ENCODE measurements around the gene CABP4. TPM values are rescaled to one million over a fixed set of nuclear protein-coding genes. Genes with fewer than 3 reads are reported as not detected.
"Not testable (repeated sequence)": the region's sequence is repeated elsewhere in the genome, so short reads cannot be mapped to it uniquely, and the experiment has no call there.

CABP4 gene
- total RNA-seq, 1 experiment from 2014 or later: 0.18 TPM

DNA sequence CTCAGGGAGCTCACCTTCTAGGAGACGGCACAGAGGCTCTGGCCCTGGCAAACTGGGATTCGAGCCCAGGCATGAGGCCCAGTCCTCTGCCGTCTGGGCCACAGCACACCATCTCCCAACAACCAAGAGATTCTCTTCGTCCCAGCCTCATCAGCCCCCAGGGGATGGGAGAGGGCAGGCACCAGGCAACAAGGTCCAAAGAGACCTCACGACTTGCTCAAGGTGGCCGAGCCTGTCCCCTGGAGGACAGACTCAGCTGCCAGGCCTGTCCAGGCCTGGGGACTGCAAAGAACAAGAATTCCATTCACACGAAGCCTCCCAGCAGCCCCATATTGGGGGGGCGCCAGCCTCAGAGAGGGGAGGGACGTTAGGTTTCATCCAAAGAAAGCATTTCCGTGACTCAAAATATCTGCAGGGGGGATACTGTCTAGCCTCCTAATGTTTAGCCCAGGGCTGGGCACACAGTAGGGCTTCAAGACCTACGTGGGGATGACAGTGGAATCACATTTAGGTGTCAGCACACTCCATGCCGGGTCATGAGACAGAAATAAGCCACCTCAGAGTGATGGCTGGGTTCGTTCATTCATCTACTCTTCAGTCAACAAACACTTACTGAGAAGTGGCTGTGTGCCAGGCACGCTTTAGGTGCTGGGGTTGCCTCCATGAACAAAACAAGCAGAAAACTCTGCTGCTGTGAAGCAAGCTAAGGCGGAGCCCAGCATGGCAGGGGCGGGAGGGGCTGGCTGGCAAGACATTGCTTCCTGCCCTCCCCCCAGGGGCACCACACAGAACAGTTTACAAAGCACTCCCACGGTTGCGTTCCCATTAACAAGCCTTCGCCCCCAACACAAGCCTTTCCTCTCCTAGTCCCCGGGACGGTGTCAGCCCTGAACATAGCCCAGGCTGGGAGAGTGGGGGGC is 38.5 kb upstream of the CABP4 start:
- in situ Hi-C loops (cut with HindIII; ENCODE audit: low pct_unique_long_range_greater_than_20kb, low sequenced_read_pairs): no loop called here
- DNase-seq (ENCODE audit: low read depth, low spot score): no peak

- DNase-seq (ENCODE audit: low read depth, low spot score): no peak
- in situ Hi-C loops (cut with HindIII; ENCODE audit: low pct_unique_long_range_greater_than_20kb, low sequenced_read_pairs): no loop called here
These were observed 37.7 kb upstream of the CABP4 start for GRCh38 chr11:67417425-67417824.

DNA sequence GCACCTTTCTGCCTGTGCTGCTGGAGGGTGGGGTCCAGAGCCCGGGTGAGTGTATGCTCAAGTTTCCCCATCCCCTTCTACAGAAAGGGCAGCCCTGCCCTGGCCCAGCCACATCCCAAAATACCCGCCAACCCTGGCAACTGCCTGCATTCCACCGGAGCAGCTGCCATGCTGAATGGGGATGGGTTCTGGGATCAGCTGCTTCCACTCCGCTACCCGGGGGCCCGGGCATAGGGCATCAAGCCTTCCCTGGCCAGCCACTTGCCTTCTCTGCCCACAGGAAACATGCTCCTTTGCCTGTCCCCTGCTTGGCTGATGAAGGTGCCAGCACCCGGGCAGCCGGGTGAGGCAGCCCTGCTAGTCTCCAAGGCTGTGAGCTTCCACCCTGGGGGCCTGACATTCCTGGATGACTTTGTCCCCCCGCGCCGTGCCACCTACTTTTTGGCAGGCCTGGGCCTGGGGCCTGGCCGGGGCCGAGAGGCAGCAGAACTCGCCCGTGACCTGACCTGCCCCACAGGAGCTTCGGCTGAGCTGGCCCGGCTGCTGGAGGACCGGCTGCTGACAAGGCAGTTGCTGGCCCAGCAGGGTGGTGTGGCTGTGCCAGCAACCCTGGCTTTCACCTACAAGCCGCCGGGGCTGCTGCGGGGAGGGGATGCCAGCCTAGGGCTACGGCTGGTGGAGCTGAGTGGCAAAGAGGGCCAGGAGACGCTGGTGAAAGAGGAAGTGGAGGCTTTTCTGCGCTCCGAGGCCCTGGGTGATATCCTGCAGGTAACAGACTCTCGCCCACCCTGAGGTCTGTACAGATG is 36.5 kb upstream of the CABP4 start:
- no peak for DNase-seq (ENCODE audit: low read depth, low spot score)
- in situ Hi-C loops (cut with HindIII; ENCODE audit: low pct_unique_long_range_greater_than_20kb, low sequenced_read_pairs): no loop called here

DNA sequence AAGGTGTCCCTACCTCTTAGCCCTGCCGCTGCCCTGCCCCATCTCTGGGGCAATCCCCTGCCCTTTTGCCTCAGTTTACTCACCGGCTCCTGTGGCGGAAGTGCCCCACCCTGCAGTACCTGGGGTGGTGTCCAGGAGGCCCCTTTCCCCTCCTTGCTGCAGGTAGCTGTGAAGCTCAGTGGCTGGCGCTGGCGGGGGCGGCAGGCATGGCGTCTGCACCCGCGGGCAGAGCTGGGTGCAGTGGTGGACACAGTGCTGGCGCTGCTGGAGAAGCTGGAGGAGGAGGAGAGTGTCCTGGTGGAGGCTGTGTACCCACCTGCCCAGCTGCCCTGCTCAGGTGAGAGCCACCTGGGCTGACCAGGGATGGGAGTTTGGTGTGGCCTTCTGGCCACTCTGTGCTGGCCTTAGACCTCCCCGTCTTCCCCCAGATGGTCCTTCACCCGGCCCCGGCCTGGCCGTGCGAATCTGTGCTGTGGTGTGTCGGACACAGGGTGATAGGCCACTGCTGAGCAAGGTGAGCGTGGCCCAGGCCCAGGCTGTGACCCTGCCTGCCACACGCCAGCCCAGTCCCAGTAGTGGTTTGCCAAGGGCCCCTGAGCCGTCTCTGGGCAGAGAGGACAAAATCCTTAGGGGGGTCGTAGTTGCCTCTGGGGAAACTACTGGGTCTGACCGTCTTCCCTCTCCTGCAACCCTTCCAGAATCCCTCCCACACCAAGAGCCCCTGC is 35.7 kb upstream of the CABP4 start:
- in situ Hi-C loops (cut with HindIII; ENCODE audit: low pct_unique_long_range_greater_than_20kb, low sequenced_read_pairs): no loop called here
- DNase-seq (ENCODE audit: low read depth, low spot score): no peak

GRCh38 chr11:67420147-67420645 is 35.0 kb upstream of the CABP4 start:
- in situ Hi-C loops (cut with HindIII; ENCODE audit: low pct_unique_long_range_greater_than_20kb, low sequenced_read_pairs): no loop called here
- no peak for DNase-seq (ENCODE audit: low read depth, low spot score)

DNA sequence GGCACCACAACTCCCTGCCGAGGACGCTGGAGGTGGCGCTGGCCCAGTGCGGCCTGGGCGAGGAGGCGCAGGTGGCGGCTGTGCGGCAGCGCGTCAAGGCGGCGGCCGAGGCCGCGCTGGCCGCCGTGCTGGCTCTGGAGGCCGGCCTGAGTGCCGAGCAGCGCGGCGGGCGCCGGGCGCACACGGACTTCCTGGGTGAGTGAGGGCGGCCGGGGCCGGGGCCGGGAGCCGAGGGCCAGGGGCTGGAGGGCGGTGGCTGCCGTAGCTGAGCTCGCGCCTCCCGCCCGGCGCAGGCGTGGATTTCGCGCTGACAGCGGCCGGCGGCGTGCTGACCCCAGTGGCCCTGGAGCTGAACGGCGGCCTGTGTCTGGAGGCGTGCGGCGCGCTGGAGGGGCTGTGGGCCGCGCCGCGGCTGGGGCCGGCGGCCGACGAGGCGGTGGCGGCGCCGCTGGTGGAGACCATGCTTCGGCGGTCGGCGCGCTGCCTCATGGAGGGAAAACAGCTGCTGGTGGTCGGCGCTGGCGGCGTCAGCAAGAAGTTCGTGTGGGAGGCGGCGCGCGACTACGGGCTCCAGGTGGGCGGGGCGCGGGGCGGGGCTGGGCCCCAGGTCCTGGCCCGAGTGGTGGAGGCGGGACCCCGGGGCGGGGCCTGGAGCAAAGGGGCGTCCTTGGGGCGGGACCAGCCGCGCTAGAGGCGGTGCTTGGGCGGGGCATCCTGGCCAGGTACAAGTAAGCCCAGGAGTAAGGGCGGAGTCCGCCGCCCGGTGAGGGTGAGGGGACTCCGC is 34.3 kb upstream of the CABP4 start:
- in situ Hi-C loops (cut with HindIII; ENCODE audit: low pct_unique_long_range_greater_than_20kb, low sequenced_read_pairs): no loop called here
- DNase-seq (ENCODE audit: low read depth, low spot score): peak; percentile 88

DNA sequence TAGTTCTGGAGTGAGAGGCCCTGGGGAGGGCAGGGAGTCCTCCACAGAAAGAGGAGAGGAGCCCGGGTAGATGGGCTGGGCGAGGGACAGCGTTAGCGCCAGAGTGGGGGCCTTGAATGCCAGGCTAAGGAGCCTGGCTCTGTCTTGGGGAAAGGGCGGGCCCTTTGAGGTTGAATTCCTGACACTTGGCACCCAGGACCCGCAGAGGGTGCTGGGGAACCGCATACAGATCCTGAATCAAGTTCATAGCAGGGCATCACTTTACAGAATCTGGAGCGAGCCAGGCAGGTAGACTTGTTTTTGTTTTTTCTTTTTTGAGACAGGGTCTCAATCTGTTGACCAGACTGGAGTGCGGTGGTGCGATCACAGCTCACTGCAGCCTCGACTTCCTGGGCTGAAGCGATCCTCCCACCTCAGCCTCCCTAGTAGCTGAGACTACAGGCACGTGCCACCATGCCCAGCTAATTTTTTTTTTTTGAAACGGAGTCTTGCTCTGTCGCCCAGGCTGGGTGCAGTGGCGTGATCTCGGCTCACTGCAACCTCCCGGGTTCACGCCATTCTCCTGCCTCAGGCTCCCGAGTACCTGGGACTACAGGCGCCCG is 33.6 kb upstream of the CABP4 start:
- DNase-seq (ENCODE audit: low read depth, low spot score): no peak
- in situ Hi-C loops (cut with HindIII; ENCODE audit: low pct_unique_long_range_greater_than_20kb, low sequenced_read_pairs): no loop called here

GRCh38 chr11:67422891-67423290 is 32.3 kb upstream of the CABP4 start:
- DNase-seq (ENCODE audit: low read depth, low spot score): no peak
- in situ Hi-C loops (cut with HindIII; ENCODE audit: low pct_unique_long_range_greater_than_20kb, low sequenced_read_pairs): no loop called here

GRCh38 chr11:67423466-67423865 is 31.7 kb upstream of the CABP4 start:
- in situ Hi-C loops (cut with HindIII; ENCODE audit: low pct_unique_long_range_greater_than_20kb, low sequenced_read_pairs): no loop called here

DNA sequence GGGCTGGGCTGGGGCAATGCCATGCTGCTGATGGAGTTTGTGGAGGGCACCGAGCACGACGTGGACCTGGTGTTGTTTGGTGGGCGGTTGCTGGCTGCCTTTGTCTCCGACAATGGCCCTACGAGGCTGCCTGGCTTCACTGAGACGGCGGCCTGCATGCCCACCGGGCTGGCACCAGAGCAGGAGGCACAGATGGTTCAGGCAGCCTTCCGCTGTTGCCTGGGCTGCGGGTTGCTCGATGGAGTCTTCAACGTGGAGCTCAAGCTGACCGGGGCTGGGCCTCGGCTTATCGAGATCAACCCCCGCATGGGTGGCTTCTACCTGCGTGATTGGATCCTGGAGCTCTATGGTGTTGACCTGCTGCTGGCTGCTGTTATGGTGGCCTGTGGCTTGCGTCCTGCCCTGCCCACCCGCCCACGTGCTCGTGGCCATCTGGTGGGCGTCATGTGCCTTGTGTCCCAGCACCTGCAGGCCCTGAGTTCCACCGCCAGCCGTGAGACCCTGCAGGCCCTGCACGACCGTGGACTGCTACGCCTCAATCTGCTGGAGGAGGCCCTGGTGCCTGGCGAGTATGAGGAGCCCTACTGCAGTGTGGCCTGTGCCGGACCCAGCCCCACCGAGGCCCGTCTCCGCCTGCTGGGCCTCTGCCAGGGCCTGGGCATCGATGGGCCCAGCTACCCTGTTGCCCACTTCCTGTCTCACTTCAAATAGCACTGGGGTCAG is 31.1 kb upstream of the CABP4 start:
- DNase-seq (ENCODE audit: low read depth, low spot score): no peak
- in situ Hi-C loops (cut with HindIII; ENCODE audit: low pct_unique_long_range_greater_than_20kb, low sequenced_read_pairs): no loop called here

More at GRCh38 chr11:67423466-67423865, 31.7 kb upstream of the CABP4 start:
- DNase-seq (ENCODE audit: low read depth, low spot score): no peak

GRCh38 chr11:67427364-67427859 is 27.7 kb upstream of the CABP4 start:
- DNase-seq (ENCODE audit: low read depth, low spot score); in situ Hi-C loops (cut with HindIII; ENCODE audit: low pct_unique_long_range_greater_than_20kb, low sequenced_read_pairs): not testable (repeated sequence)

- in situ Hi-C loops (cut with HindIII; ENCODE audit: low pct_unique_long_range_greater_than_20kb, low sequenced_read_pairs): no loop called here
- peak; percentile 94 for DNase-seq (ENCODE audit: low read depth, low spot score)
These were observed 26.8 kb upstream of the CABP4 start, which contains the start of gene RPS6KB2 for GRCh38 chr11:67428052-67429001. Gene RPS6KB2 (plus strand): TSS chr11:67428494. CDS start chr11:67428546, 52 bp downstream.

DNA sequence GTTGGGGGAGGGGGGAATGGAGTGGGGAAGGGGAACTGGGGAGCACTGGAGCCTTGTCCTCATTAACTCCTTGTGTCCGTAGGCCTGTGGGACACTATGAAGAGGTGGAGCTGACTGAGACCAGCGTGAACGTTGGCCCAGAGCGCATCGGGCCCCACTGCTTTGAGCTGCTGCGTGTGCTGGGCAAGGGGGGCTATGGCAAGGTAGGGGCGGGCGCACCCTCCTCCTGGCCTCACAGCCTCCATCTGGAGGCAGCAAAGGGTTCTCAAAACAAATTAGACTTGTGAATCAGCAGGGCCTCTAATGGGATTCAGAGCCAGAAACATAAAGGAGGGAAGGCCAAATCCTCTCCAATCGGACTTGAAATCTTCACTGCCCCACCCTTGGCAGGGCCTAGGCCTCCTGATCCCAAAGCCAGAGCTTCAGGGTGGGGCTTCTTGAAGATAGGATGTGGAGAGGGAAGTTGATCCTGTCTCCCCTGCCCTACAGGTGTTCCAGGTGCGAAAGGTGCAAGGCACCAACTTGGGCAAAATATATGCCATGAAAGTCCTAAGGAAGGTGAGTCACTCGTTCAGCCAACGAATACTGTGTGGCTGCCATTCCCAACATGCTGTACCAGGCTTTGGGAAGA is 26.0 kb upstream of the CABP4 start:
- in situ Hi-C loops (cut with HindIII; ENCODE audit: low pct_unique_long_range_greater_than_20kb, low sequenced_read_pairs): no loop called here
- DNase-seq (ENCODE audit: low read depth, low spot score): no peak

DNA sequence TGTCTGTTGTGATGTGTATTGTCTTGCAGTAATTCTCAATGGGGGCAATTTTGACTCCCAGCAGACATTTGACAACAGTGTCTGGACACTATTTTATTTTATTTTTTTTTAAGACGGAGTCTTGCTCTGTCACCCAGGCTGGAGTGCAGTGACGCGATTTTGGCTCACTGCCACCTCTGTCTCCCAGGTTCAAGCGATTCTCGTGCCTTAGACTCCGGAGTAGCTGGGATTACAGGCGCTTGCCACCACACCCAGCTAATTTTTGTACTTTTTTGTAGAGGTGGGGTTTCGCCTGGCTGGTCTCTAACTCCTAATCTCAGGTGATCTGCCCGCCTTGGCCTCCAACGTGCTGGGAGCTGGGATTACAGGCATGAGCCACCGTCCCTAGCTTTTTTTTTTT is 25.4 kb upstream of the CABP4 start:
- in situ Hi-C loops (cut with HindIII; ENCODE audit: low pct_unique_long_range_greater_than_20kb, low sequenced_read_pairs): no loop called here
- DNase-seq (ENCODE audit: low read depth, low spot score): no peak
